ENCODE measurements around the gene OR5V1.

DNA sequence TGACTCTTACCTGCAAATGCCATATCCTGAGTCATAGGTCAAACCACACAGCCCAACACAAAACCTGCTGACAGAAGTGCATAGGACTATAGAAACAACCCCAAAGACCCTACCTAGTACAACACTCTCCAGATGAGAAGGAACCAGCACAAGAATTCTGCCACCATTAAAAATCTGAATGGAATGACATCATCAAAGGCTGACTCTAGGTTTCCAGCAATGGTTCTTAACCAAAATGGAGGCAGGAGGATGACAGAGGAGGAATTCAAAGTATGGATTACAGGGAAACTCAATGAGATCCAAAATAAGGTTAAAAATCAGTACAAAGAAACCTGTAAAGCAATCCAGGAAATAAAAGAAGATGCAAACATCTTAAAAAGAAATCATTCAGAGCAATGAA, 36.0 kb downstream of the OR5V1 start:
- TF ChIP-seq, protein P1, sequence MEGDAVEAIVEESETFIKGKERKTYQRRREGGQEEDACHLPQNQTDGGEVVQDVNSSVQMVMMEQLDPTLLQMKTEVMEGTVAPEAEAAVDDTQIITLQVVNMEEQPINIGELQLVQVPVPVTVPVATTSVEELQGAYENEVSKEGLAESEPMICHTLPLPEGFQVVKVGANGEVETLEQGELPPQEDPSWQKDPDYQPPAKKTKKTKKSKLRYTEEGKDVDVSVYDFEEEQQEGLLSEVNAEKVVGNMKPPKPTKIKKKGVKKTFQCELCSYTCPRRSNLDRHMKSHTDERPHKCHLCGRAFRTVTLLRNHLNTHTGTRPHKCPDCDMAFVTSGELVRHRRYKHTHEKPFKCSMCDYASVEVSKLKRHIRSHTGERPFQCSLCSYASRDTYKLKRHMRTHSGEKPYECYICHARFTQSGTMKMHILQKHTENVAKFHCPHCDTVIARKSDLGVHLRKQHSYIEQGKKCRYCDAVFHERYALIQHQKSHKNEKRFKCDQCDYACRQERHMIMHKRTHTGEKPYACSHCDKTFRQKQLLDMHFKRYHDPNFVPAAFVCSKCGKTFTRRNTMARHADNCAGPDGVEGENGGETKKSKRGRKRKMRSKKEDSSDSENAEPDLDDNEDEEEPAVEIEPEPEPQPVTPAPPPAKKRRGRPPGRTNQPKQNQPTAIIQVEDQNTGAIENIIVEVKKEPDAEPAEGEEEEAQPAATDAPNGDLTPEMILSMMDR (IDR thresholded peaks at IDR 0.05), result no peak
- no peak for TF ChIP-seq POLR2A (IDR thresholded peaks at IDR 0.05; ENCODE audit: low read depth)
- TF ChIP-seq POLR2AphosphoS5 (IDR thresholded peaks at IDR 0.05), result no peak
- TF ChIP-seq EP300 (IDR thresholded peaks at IDR 0.05), result no peak

All from esophagus muscularis mucosa (tissue), 4 donors.